GM12865 (cell line): ENCODE data around the gene ANTXR2.

ENCODE experiments used
- DNase-seq: peaks from one replicate; pipeline ENCODE4 v3.0.0; 2010; ENCODE audit warnings: low read depth
- H3K4me3 ChIP-seq: 2 replicates; pipeline ENCODE4 v1.5.1; 2011; ENCODE audit warnings: mild to moderate bottlenecking, low read depth, low read length, control low read depth
- CTCF ChIP-seq: IDR thresholded peaks from 2 replicates; pipeline ENCODE4 v1.5.1; 2011; ENCODE audit warnings: low read length, control low read depth, low read depth, inconsistent platforms; ENCODE audit not compliant: insufficient read depth; ENCODE audit errors: missing control alignments

Gene ANTXR2

GRCh38 chr4:80015407-80016189, 57.4 kb downstream of the ANTXR2 start:
- no peak for TF ChIP-seq CTCF
- no peak for DNase-seq
- no peak overlapping the region for H3K4me3 ChIP-seq

GRCh38 chr4:80014531-80014930, 58.5 kb downstream of the ANTXR2 start:
- H3K4me3 ChIP-seq: no peak overlapping the region
- no peak for TF ChIP-seq CTCF
- DNase-seq: no peak

GRCh38 chr4:80012291-80012690, 60.7 kb downstream of the ANTXR2 start:
- no peak for TF ChIP-seq CTCF
- H3K4me3 ChIP-seq: no peak overlapping the region
- DNase-seq: no peak

- no peak for DNase-seq
- no peak for TF ChIP-seq CTCF
- no peak overlapping the region for H3K4me3 ChIP-seq
These were observed 61.3 kb downstream of the ANTXR2 start for GRCh38 chr4:80011636-80012236.

- no peak overlapping the region for H3K4me3 ChIP-seq
- TF ChIP-seq CTCF: no peak
- no peak for DNase-seq
These were observed 62.7 kb downstream of the ANTXR2 start for GRCh38 chr4:80010316-80010715.

GRCh38 chr4:80009806-80010205, 63.2 kb downstream of the ANTXR2 start:
- DNase-seq: no peak
- no peak overlapping the region for H3K4me3 ChIP-seq
- TF ChIP-seq CTCF: no peak
